Right ventricle myocardium inferior (tissue), 1 donor: ENCODE data around the gene NPHP4. TPM values are rescaled to one million over a fixed set of nuclear protein-coding genes. Genes with fewer than 3 reads are reported as not detected.

Experiments
- ATAC-seq: fragments of 200-7000 bp; cut with Tn5 transposase; one replicate; pipeline ENCODE4 v1.9.1; 2020; ENCODE audit warnings: mild to moderate bottlenecking, moderate library complexity
- DNase-seq: peaks from one replicate; pipeline ENCODE4 v3.0.0; 2021; ENCODE audit errors: missing footprints
- intact Hi-C: fragments of 100-400 bp; cut with DNase I; formaldehyde crosslinking; loops from one replicate; pipeline ENCODE4 v1.11.0; 2022
- microRNA-seq: library from miRNA; unstranded; fragments of <30 nt; microRNA quantifications from one replicate; pipeline ENCODE4 v1.2.0, GENCODE V29; 2020
- total RNA-seq: library from RNA; stranded (reverse); fragmentation: NEBNext Ultra II Directional; extraction: Animal tissue kit (Norgen Biotek cat#: 25700); gene quantifications from one replicate; pipeline ENCODE4 v1.2.1, GENCODE V29; 2021
- donor health status: DM: no; HTN: yes; CAD: no; lungs with severe emphysema.

The NPHP4 gene
- total RNA-seq, 1 donor from 2014 or later = 4.8 TPM

GRCh38 chr1:5822266-5822665 lies 170.0 kb downstream of the NPHP4 start:
- no peak for DNase-seq

GRCh38 chr1:5821540-5822176 lies 170.6 kb downstream of the NPHP4 start:
- intact Hi-C loops = no loop called here
- DNase-seq = no peak
- ATAC-seq = no peak

More at GRCh38 chr1:5822266-5822665, 170.0 kb downstream of the NPHP4 start:
- no peak for ATAC-seq
- intact Hi-C loops = no loop called here

- DNase-seq = no peak
- intact Hi-C loops = no loop called here
- no peak for ATAC-seq
Observed at GRCh38 chr1:5820026-5820421, 172.2 kb downstream of the NPHP4 start.

- DNase-seq = no peak
- intact Hi-C loops = no loop called here
- ATAC-seq = no peak
Observed at GRCh38 chr1:5819391-5820025, 172.7 kb downstream of the NPHP4 start.

GRCh38 chr1:5818755-5819154 lies 173.5 kb downstream of the NPHP4 start:
- DNase-seq (no peak), ATAC-seq (no peak)
- intact Hi-C loops = no loop called here

- ATAC-seq (no peak), DNase-seq (no peak)
- intact Hi-C loops = no loop called here
Observed at GRCh38 chr1:5815716-5816115, 176.5 kb downstream of the NPHP4 start.

GRCh38 chr1:5815211-5815610 lies 177.0 kb downstream of the NPHP4 start:
- intact Hi-C loops = no loop called here
- DNase-seq = no peak
- ATAC-seq = no peak

- no peak for DNase-seq
- no peak for ATAC-seq
- intact Hi-C loops = no loop called here
Observed at GRCh38 chr1:5814046-5814619, 178.1 kb downstream of the NPHP4 start.

- intact Hi-C loops = no loop called here
- DNase-seq = no peak
- no peak for ATAC-seq
Observed at GRCh38 chr1:5813480-5813879, 178.7 kb downstream of the NPHP4 start.

Small RNA genes within 50 kb of the gene (microRNA-seq; reads per million reads assigned to microRNA genes)
- gene MIR4689 = not detected

Other genes starting within 250 kb of the NPHP4 start
- gene KCNAB2, start 53.5 kb upstream of the NPHP4 start, total RNA-seq = 21.0 TPM
- 0.05 TPM for gene CHD5, start 187.9 kb upstream of the NPHP4 start, total RNA-seq
- gene RPL22, start 207.2 kb upstream of the NPHP4 start, total RNA-seq = 264 TPM
- gene RNF207, start 213.7 kb upstream of the NPHP4 start, total RNA-seq = 54.6 TPM
- gene ICMT, start 243.5 kb upstream of the NPHP4 start, total RNA-seq = 58.8 TPM